Posterior vena cava (tissue), 2 donors: ENCODE measurements around the gene ENDOD1. TPM values are rescaled to one million over a fixed set of nuclear protein-coding genes. Genes with fewer than 3 reads are reported as not detected.
"Not testable (repeated sequence)": the region's sequence is repeated elsewhere in the genome, so short reads cannot be mapped to it uniquely, and the experiment has no call there.

ENCODE experiments used
- DNase-seq: peaks from one replicate; pipeline ENCODE4 v3.0.0-alpha.2; 2020; ENCODE audit warnings: low spot score
- intact Hi-C, 2 donors: fragments of 100-400 bp; cut with DNase I; formaldehyde crosslinking; loops; one replicate each; pipeline versions ENCODE4 v1.14.1 to v1.14.2; 2022 to 2023
- long read RNA-seq, 2 donors: library from polyadenylated mRNA; unstranded; transcript quantifications; one replicate each; pipeline ENCODE4 v2.0.0, GENCODE V29; 2020 to 2021
- total RNA-seq, 2 donors: library from RNA; stranded (reverse); fragmentation: NEBNext Ultra II Directional; extraction: Animal tissue kit (Norgen Biotek cat#: 25700); gene quantifications; one replicate each; pipeline ENCODE4 v1.2.1, GENCODE V29; 2021
- donor health status: DM: yes; HTN: yes; CAD: no.
- donor health status: DM: yes; HTN: yes; CAD: no.

Gene ENDOD1
- 10 to 100 TPM; 41.7 to 50.2 TPM for total RNA-seq
- long read RNA-seq, donor 1, full-length matches to known transcripts, result 14 of 24 reads
- long read RNA-seq, donor 1, partial matches to known transcripts, result 10 of 24 reads
- long read RNA-seq, donor 1, other reads (novel, unspliced or antisense), result 0 of 24 reads
- long read RNA-seq, donor 2, full-length matches to known transcripts, result 34 of 41 reads
- long read RNA-seq, donor 2, partial matches to known transcripts, result 0 of 41 reads
- long read RNA-seq, donor 2, other reads (novel, unspliced or antisense), result 7 of 41 reads

GRCh38 chr11:95089620-95090542 lies at the start of gene ENDOD1:
Gene ENDOD1 (plus strand): TSS chr11:95089846. CDS start chr11:95089928, 82 bp downstream.
- DNase-seq, result peak; percentile 96
- intact Hi-C loops, result loop anchor here in 1 of 2 donors (10.0 kb wide), 1 partner anchor 615 kb away; no protein-coding TSS in a partner anchor

DNA sequence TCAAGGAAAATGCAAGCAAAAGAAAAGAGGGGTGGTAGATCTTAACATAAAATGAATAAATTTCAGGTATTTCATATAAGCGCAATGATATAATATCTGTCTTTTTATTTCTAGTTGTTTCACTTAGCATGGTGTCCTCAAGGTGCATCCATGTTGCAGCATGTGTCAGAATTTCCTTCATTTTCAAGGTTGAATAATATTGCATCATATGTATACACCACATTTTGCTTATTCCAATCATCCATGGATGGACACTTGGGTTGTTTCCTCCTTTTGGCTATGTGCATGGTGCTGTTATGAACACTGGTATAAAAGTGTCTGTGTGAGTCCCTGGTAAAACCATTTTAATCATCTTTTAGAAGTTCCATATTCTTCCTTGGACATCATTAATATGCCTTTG lies 47.4 kb upstream of the ENDOD1 start:
- intact Hi-C loops, result no loop called here
- DNase-seq, result no peak

- intact Hi-C loops, result no loop called here
- DNase-seq, result no peak
These were observed 46.7 kb upstream of the ENDOD1 start for GRCh38 chr11:95042906-95043305.

GRCh38 chr11:95044010-95044409 lies 45.6 kb upstream of the ENDOD1 start:
- no peak for DNase-seq
- intact Hi-C loops, result no loop called here

GRCh38 chr11:95045812-95046211 lies 43.8 kb upstream of the ENDOD1 start:
- DNase-seq, result no peak
- intact Hi-C loops, result no loop called here

GRCh38 chr11:95049122-95049521 lies 40.5 kb upstream of the ENDOD1 start, which contains the start of gene KDM4F:
Gene KDM4F (plus strand): TSS chr11:95049422.
- intact Hi-C loops, DNase-seq: not testable (repeated sequence)

DNA sequence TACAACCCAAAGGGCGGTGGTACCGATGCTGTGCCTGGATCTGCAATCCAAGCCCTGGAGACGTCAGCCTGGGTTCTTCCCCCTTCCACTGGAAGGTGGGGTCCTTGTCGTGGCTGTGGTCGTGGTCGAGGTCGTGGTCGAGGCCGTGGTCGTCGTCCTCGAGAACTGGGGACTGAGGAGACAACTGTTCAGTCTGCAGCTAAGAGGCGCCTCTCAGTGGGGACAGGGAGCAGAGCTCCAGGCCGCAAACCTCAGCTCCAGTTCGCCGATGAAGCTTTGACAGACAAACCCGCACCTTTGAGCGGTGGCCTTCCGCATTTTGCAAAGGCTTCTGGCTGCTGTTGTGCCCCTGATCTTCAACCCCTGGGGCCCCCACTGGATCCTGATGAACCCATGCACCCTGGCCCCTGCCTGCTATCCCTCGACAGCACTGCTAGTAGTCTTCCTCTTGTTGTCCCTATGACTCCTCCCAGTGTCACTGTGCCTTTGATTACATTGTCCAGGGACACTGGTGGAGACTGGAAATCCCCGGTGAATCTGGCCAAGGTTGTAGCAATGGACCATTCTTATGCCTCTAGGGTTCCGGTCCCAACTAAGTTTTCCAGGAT lies 38.9 kb upstream of the ENDOD1 start:
- no peak for DNase-seq
- intact Hi-C loops, result no loop called here

GRCh38 chr11:95054356-95054755 lies 35.3 kb upstream of the ENDOD1 start:
- intact Hi-C loops, result no loop called here
- no peak for DNase-seq

DNA sequence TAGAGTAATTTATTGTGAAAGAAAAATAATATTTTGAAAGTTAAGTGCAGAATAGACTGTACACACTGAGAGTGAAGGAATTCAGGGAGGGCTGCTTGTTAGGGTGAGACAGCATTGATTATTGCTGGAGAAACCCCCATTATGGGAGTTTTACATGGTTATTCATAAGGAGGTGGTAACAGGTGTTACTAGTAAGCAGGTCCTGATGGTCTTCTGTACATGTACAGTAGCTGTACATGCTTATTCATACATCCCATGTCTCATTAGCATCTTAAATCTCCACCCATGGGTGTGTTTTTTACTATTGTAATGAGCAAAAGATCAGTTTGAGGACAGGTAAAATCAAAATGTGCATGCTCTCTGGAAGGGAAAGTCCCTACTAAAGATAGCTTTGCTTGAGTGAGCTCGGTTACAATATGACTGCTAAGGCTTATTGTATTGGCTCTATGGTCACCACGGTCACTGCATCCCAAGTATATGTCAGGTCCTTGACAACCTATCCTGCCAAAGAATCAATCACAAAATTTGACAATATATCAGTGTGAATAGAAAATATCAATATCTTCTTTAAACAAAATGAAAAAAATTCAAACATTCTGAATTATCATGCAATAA lies 34.3 kb upstream of the ENDOD1 start:
- DNase-seq, result no peak
- intact Hi-C loops, result no loop called here

GRCh38 chr11:95057959-95058358 lies 31.7 kb upstream of the ENDOD1 start:
- DNase-seq, result no peak
- intact Hi-C loops, result no loop called here

GRCh38 chr11:95058621-95059020 lies 31.0 kb upstream of the ENDOD1 start:
- no peak for DNase-seq
- intact Hi-C loops, result no loop called here

GRCh38 chr11:95059046-95059445 lies 30.6 kb upstream of the ENDOD1 start:
- no peak for DNase-seq
- intact Hi-C loops, result no loop called here

GRCh38 chr11:95065336-95065735 lies 24.3 kb upstream of the ENDOD1 start:
- no peak for DNase-seq
- intact Hi-C loops, result no loop called here

- intact Hi-C loops, result no loop called here
- DNase-seq, result no peak
These were observed 23.0 kb upstream of the ENDOD1 start, which contains the start of gene SRSF8 for GRCh38 chr11:95066716-95067038. Gene SRSF8 (plus strand): TSS chr11:95066919. CDS start chr11:95067227, 308 bp downstream.

DNA sequence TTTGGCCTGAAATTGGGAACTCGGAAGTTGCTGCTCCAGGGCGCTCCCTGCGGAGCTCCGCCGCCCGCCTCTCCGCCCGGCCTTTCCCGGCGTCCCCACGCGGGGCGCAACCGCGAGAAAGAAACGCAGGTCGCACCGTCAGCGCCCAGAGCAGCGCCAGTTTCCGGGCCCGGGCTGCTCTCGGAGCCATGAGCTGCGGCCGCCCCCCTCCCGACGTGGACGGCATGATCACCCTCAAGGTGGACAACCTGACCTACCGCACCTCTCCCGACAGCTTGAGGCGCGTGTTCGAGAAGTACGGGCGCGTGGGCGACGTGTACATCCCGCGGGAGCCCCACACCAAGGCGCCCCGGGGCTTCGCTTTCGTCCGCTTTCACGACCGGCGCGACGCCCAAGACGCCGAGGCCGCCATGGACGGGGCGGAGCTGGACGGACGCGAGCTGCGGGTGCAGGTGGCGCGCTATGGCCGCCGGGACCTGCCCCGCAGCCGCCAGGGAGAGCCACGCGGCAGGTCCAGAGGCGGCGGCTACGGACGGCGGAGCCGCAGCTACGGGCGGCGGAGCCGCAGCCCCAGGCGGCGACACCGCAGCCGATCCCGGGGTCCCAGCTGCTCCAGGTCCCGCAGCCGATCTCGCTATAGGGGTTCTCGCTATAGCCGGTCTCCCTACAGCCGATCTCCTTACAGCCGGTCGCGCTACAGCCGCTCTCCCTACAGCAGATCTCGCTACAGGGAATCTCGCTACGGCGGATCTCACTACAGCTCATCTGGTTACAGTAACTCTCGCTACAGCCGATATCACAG lies 22.4 kb upstream of the ENDOD1 start:
- intact Hi-C loops, result no loop called here
- peak; percentile 96 for DNase-seq

DNA sequence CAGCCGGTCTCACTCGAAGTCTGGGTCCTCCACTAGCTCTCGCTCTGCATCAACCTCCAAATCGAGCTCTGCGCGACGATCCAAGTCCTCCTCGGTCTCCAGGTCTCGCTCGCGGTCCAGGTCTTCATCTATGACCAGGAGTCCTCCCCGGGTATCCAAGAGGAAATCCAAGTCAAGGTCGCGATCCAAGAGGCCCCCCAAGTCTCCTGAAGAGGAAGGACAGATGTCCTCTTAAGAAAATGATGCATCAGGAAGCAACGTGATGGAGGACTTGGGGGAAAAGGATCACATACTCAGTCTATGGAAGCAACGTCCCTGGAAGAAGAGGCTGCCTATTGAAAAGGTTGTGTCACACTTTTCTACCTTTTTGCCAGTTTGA lies 21.8 kb upstream of the ENDOD1 start:
- DNase-seq, result peak; percentile 82
- intact Hi-C loops, result no loop called here

DNA sequence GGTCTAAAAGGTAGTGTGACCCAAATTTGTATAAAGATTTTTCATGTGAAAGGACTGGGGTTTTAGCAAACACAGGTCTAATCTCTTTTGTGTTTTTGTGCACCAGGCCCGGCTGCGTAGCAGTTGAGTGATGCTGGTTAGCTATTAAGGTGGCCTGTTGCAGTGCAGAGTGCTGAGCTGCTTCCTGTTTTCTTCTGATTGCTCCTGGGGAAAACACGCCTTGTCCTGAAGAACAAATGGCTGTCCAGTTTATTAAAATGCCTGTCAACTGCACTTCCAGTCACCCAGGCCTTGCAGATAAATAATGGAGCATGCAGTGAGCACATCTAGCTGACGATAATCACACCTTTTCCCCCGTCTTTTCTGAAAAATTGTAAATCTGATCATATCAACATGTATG lies 21.1 kb upstream of the ENDOD1 start:
- intact Hi-C loops, result no loop called here
- DNase-seq, result peak; percentile 88

- no peak for DNase-seq
- intact Hi-C loops, result loop anchor here in 1 of 2 donors (5.0 to 10.0 kb wide), 2 partner anchors 77 to 684 kb away; no protein-coding TSS in a partner anchor
These were observed 19.2 kb upstream of the ENDOD1 start for GRCh38 chr11:95070471-95070870.

DNA sequence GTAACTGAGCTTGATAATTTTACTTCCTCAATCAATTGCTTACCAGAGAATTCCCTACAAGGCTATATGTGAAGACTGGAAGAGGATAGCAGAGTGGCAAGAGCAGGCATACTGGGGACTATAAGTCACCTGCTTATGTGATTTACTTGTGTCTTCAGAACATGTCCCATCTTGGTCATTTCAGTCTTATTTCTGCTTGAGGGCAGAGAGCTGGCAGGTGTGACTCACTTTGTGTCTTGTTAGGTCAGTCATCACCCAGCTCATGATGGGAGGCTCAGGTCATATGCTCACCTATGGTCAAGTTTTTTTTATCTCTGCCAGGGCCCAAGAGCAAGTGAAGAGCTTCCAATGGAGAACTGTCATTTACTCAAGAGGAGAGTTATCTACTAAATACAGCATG lies 16.7 kb upstream of the ENDOD1 start:
- DNase-seq, result no peak
- intact Hi-C loops, result loop anchor here in 1 of 2 donors (5.0 to 10.0 kb wide), 2 partner anchors 74 to 682 kb away; no protein-coding TSS in a partner anchor
